ENCODE results near the gene ADPRH. TPM values are rescaled to one million over a fixed set of nuclear protein-coding genes. Genes with fewer than 3 reads are reported as not detected.
A peak's percentile ranks its signal among the peaks of the same experiment; 100 is the strongest.

ADPRH gene
- polyA plus RNA-seq, 3 donors: 10.6 to 37.8 (median 31.5) TPM

DNA sequence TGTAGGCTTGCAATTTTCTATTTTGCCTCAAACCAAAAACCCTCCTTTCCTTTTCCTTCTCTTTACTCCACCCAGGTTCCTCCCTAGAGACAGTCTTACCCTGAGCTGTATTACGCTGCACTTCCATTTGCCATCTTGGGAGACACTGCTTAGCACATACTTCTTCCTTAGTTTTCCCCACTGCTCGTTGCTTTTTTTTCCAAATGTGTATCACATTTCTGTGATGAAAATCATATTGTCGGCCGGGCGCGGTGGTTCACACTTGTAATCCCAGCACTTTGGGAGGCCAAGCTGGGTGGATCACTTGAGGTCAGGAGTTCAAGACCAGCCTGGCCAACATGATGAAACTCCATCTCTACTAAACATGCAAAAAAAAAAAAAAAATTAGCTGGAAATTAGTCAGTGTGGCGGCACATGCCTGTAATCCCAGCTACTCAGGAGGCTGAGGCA, 51.6 kb downstream of the ADPRH start:
- Mint-ChIP-seq H3K36me3 (peaks cover 0 to 8% of the 10 kb centered on the region in 2 donors), H3K27me3 (ENCODE audit: low read depth in 3 of 3) (peaks cover 0 to 6% (median 5%) of the 10 kb centered on the region in 3 donors), H3K4me1 (peaks cover 69% of the 10 kb centered on the region), H3K9me3 (peaks cover 0 to 6% (median 0%) of the 10 kb centered on the region in 7 donors), H3K4me3 (peak overlapping the region in 1 of 2 donors; percentile 61), H3K27ac (peak overlapping the region; percentile 94 to 100 (median 98))
- WGBS (ENCODE audit: insufficient coverage): 67% methylated on average over 6 of the region's 7 CpGs
- Histone ChIP-seq H3K4me1 (ENCODE audit: control insufficient read depth in 1 of 2, insufficient read depth in 2 of 2, low read length in 2 of 2) (peaks cover 70 to 71% of the 10 kb centered on the region in 2 donors), H3K79me2 (ENCODE audit: insufficient read depth, low read length) (no peaks in the 10 kb centered on the region), H2AFZ (ENCODE audit: insufficient read depth, low read depth, low read length, poor library complexity, severe bottlenecking) (no peak overlapping the region), H3K27me3 (ENCODE audit: control insufficient read depth in 2 of 2, insufficient read depth in 2 of 2, low read length in 2 of 2) (no peaks in the 10 kb centered on the region), H4K20me1 (ENCODE audit: insufficient read depth, low read length) (no peaks in the 10 kb centered on the region), H3K9ac (ENCODE audit: insufficient read depth, low read length, poor library complexity, severe bottlenecking) (peak overlapping the region; percentile 59), H3K27ac (ENCODE audit: low read depth in 1 of 2, low read length in 2 of 2) (peak overlapping the region; percentile 90 to 93), H3K9me3 (replicated peaks in 1 of 2; ENCODE audit: control insufficient read depth in 1 of 2, insufficient read depth in 1 of 2, low read length in 2 of 2) (no peaks in the 10 kb centered on the region), H3K4me3 (replicated peaks in 1 of 3; ENCODE audit: low read depth in 2 of 3, low read length in 3 of 3) (no peak overlapping the region), H3K36me3 (replicated peaks in 1 of 2; ENCODE audit: control insufficient read depth in 1 of 2, insufficient read depth in 2 of 2, low read length in 2 of 2) (no peaks in the 10 kb centered on the region), H3K4me2 (replicated peaks; ENCODE audit: extremely low read depth, low read length, poor library complexity, severe bottlenecking) (peak overlapping the region; percentile 29)
- no peak for DNase-seq
- intact Hi-C loops (cut with micrococcal nuclease): no loop called here
- TF ChIP-seq, protein P1, sequence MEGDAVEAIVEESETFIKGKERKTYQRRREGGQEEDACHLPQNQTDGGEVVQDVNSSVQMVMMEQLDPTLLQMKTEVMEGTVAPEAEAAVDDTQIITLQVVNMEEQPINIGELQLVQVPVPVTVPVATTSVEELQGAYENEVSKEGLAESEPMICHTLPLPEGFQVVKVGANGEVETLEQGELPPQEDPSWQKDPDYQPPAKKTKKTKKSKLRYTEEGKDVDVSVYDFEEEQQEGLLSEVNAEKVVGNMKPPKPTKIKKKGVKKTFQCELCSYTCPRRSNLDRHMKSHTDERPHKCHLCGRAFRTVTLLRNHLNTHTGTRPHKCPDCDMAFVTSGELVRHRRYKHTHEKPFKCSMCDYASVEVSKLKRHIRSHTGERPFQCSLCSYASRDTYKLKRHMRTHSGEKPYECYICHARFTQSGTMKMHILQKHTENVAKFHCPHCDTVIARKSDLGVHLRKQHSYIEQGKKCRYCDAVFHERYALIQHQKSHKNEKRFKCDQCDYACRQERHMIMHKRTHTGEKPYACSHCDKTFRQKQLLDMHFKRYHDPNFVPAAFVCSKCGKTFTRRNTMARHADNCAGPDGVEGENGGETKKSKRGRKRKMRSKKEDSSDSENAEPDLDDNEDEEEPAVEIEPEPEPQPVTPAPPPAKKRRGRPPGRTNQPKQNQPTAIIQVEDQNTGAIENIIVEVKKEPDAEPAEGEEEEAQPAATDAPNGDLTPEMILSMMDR (IDR thresholded peaks at IDR 0.05): no peak

DNA sequence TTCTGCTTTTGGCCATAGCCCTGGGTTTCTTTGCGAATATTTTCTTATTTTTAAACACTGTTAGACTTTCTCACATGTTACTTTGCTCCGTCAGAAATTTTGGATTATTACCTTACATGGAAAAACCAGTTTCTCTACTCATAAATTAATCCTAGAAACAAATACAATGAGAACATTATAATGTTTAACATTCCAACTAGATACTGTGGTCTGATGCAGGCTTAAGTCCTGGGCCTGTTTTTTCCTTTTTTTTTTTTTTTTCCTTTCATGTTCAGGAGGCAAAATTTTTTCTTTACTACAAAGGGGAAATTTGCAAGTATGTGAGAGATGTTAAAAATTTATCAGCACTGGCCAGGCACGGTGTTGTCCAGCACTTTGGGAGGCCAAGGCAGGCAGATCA, 52.2 kb downstream of the ADPRH start:
- WGBS (ENCODE audit: insufficient coverage): no CpG with 5 or more reads among the region's 3 CpGs
- Histone ChIP-seq H3K4me1 (ENCODE audit: control insufficient read depth in 1 of 2, insufficient read depth in 2 of 2, low read length in 2 of 2) (peaks cover 69 to 71% of the 10 kb centered on the region in 2 donors), H3K27ac (ENCODE audit: low read depth in 1 of 2, low read length in 2 of 2) (peak overlapping the region; percentile 90 to 93)

More for the DNA sequence above, 52.2 kb downstream of the ADPRH start:
- no peak overlapping the region for H2AFZ ChIP-seq (ENCODE audit: insufficient read depth, low read depth, low read length, poor library complexity, severe bottlenecking)
- no peaks in the 10 kb centered on the region for H4K20me1 ChIP-seq (ENCODE audit: insufficient read depth, low read length)
- no peak for DNase-seq
- Mint-ChIP-seq H3K4me3 (no peak overlapping the region), H3K4me1 (peaks cover 69% of the 10 kb centered on the region), H3K36me3 (peaks cover 0 to 5% of the 10 kb centered on the region in 2 donors), H3K9me3 (peaks cover 0 to 6% (median 0%) of the 10 kb centered on the region in 7 donors), H3K27me3 (ENCODE audit: low read depth in 3 of 3) (peaks cover 0 to 6% (median 2%) of the 10 kb centered on the region in 3 donors), H3K27ac (peak overlapping the region; percentile 94 to 100 (median 98))
- H3K36me3 ChIP-seq (replicated peaks in 1 of 2; ENCODE audit: control insufficient read depth in 1 of 2, insufficient read depth in 2 of 2, low read length in 2 of 2): no peaks in the 10 kb centered on the region
- no peaks in the 10 kb centered on the region for H3K27me3 ChIP-seq (ENCODE audit: control insufficient read depth in 2 of 2, insufficient read depth in 2 of 2, low read length in 2 of 2)
- no peak overlapping the region for H3K9ac ChIP-seq (ENCODE audit: insufficient read depth, low read length, poor library complexity, severe bottlenecking)
- intact Hi-C loops (cut with micrococcal nuclease): no loop called here
- H3K4me2 ChIP-seq (replicated peaks; ENCODE audit: extremely low read depth, low read length, poor library complexity, severe bottlenecking): no peak overlapping the region
- H3K4me3 ChIP-seq (replicated peaks in 1 of 3; ENCODE audit: low read depth in 2 of 3, low read length in 3 of 3): no peak overlapping the region
- no peaks in the 10 kb centered on the region for H3K9me3 ChIP-seq (replicated peaks in 1 of 2; ENCODE audit: control insufficient read depth in 1 of 2, insufficient read depth in 1 of 2, low read length in 2 of 2)
- TF ChIP-seq, protein P1 (IDR thresholded peaks at IDR 0.05): no peak
- no peaks in the 10 kb centered on the region for H3K79me2 ChIP-seq (ENCODE audit: insufficient read depth, low read length)

All from CD14-positive monocyte (primary cell).